Measurements from ENCODE around the gene FZR1. TPM values are rescaled to one million over a fixed set of nuclear protein-coding genes. Genes with fewer than 3 reads are reported as not detected.

The FZR1 gene
- total and polyA plus RNA-seq, 9 of the 15 experiments (the other 6 are each of a cell fraction or from before 2014, with no cell fraction given), result 0.18 to 48.0 (median 22.2) TPM

GRCh38 chr19:3544742-3545668 lies 38.9 kb downstream of the FZR1 start (continued):
- TF ChIP-seq RERE (CRISPR knock-in tag; IDR thresholded peaks at IDR 0.05; ENCODE audit: borderline replicate concordance) (no peak), NR4A1 (CRISPR knock-in tag; IDR thresholded peaks at IDR 0.05) (no peak), NR4A1 (tag; IDR thresholded peaks at IDR 0.05) (no peak), CREB3 (tag; conservative IDR thresholded peaks at IDR 0.05; ENCODE audit: low read depth) (no peak), RREB1 (CRISPR knock-in tag; IDR thresholded peaks at IDR 0.05) (no peak), TCFL5 (CRISPR knock-in tag; conservative IDR thresholded peaks at IDR 0.05) (no peak), ZNF175 (CRISPR knock-in tag; IDR thresholded peaks at IDR 0.05; ENCODE audit: low read depth) (no peak), BRD9 (IDR thresholded peaks at IDR 0.05; ENCODE audit: low read depth, partially characterized antibody) (no peak), ZNF449 (CRISPR knock-in tag; IDR thresholded peaks at IDR 0.05) (no peak), ZNF766 (CRISPR knock-in tag; conservative IDR thresholded peaks at IDR 0.05) (no peak), RNF2 (IDR thresholded peaks at IDR 0.05) (no peak)
